Measurements from ENCODE around the gene RUNX1. TPM values are rescaled to one million over a fixed set of nuclear protein-coding genes. Genes with fewer than 3 reads are reported as not detected.

The RUNX1 gene
- total RNA-seq, 1 experiment from 2014 or later = 55.2 TPM

DNA sequence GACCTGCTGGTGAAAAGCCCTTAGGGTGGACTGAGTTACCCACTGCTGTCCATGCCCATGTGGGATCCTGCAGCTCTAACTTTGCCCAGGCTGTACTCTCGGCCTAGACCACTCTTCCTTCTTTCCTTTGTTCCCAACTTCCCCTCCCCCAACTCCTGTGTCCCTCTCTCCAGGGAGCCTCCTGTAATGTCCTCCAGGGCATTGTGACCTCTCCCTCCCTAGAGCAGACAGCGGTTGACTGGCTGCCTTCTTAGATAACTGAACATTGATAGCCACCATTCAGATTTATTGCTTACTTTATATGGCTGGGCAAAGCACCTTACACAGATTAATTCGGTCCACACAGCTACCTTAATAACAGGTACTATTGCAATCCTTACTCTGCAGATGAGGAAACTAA, 5.0 kb downstream of the RUNX1 start:
- H3K27ac ChIP-seq (ENCODE audit: low read length) = no peak overlapping the region
- no TSS peak for BruUV-seq (replicated peaks)
- TF ChIP-seq EZH2 (IDR thresholded peaks at IDR 0.05; ENCODE audit: low read length, unreplicated experiment) (no peak), EZH2phosphoT487 (IDR thresholded peaks at IDR 0.05; ENCODE audit: borderline replicate concordance, low read length) (no peak)
- TF ChIP-seq, protein P1, sequence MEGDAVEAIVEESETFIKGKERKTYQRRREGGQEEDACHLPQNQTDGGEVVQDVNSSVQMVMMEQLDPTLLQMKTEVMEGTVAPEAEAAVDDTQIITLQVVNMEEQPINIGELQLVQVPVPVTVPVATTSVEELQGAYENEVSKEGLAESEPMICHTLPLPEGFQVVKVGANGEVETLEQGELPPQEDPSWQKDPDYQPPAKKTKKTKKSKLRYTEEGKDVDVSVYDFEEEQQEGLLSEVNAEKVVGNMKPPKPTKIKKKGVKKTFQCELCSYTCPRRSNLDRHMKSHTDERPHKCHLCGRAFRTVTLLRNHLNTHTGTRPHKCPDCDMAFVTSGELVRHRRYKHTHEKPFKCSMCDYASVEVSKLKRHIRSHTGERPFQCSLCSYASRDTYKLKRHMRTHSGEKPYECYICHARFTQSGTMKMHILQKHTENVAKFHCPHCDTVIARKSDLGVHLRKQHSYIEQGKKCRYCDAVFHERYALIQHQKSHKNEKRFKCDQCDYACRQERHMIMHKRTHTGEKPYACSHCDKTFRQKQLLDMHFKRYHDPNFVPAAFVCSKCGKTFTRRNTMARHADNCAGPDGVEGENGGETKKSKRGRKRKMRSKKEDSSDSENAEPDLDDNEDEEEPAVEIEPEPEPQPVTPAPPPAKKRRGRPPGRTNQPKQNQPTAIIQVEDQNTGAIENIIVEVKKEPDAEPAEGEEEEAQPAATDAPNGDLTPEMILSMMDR (conservative IDR thresholded peaks at IDR 0.05; ENCODE audit: low read depth, low read length) = no peak
- peaks cover 94% of the 10 kb centered on the region for H3K79me2 ChIP-seq (ENCODE audit: low read length)
- DNase-seq (no peak), ATAC-seq (no peak)
- H3K9ac ChIP-seq (ENCODE audit: low read length) = no peak overlapping the region
- no peaks in the 10 kb centered on the region for H3K27me3 ChIP-seq (ENCODE audit: low read length)
- intact Hi-C loops (cut with micrococcal nuclease) = no loop called here
- H3K4me2 ChIP-seq (ENCODE audit: low read length) = no peak overlapping the region
- H3K4me3 ChIP-seq (ENCODE audit: low read length) = no peak overlapping the region
- POLR2A ChIA-PET (ENCODE audit: unreplicated experiment) = no interaction called here
- CTCF ChIA-PET = no interaction called here
- no peaks in the 10 kb centered on the region for H3K9me3 ChIP-seq (ENCODE audit: low read length)
- no peaks in the 10 kb centered on the region for H4K20me1 ChIP-seq (ENCODE audit: low read length)
- no peak overlapping the region for H2AFZ ChIP-seq (ENCODE audit: low read length)
- peaks cover 34% of the 10 kb centered on the region for H3K36me3 ChIP-seq (ENCODE audit: low read depth, low read length)
- peaks cover 34% of the 10 kb centered on the region for H3K4me1 ChIP-seq (ENCODE audit: insufficient read depth, low read length)
- no peaks in the 10 kb centered on the region for H3K9me2 ChIP-seq (replicated peaks; ENCODE audit: low read length)
- H3F3A ChIP-seq (ENCODE audit: low read length, unreplicated experiment) = peaks cover 12% of the 10 kb centered on the region

DNA sequence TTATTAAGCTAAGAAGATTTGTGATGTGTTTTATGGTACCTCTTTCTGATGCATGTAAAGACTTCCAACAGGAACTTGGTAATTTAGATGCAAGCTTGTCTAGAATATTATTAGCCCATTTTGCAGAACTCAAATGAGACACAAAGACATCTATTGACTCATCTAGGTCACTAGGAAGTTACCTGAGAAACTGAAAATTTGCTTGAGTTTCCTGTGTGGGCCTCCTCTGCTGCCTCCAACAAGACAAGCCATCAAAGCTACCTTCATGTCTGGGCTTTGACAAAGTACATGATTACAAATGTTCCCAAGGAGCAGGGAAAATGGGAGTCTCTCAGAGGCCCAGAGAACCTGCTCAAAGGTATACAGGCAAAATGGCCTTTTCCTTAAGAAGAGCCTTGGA, 5.6 kb downstream of the RUNX1 start:
- ATAC-seq (no peak), DNase-seq (no peak)
- POLR2A ChIA-PET (ENCODE audit: unreplicated experiment) = no interaction called here
- no peak for TF ChIP-seq EZH2 (IDR thresholded peaks at IDR 0.05; ENCODE audit: low read length, unreplicated experiment)
- no peak for TF ChIP-seq EZH2phosphoT487 (IDR thresholded peaks at IDR 0.05; ENCODE audit: borderline replicate concordance, low read length)
- TF ChIP-seq, protein P1 (conservative IDR thresholded peaks at IDR 0.05; ENCODE audit: low read depth, low read length) = no peak
- Histone ChIP-seq H3K36me3 (ENCODE audit: low read depth, low read length) (peaks cover 36% of the 10 kb centered on the region), H3F3A (ENCODE audit: low read length, unreplicated experiment) (peaks cover 11% of the 10 kb centered on the region), H3K27ac (ENCODE audit: low read length) (no peak overlapping the region), H3K9ac (ENCODE audit: low read length) (no peak overlapping the region), H3K4me2 (ENCODE audit: low read length) (no peak overlapping the region), H3K4me1 (ENCODE audit: insufficient read depth, low read length) (peaks cover 28% of the 10 kb centered on the region), H3K9me2 (replicated peaks; ENCODE audit: low read length) (no peaks in the 10 kb centered on the region), H3K79me2 (ENCODE audit: low read length) (peaks cover 95% of the 10 kb centered on the region), H3K27me3 (ENCODE audit: low read length) (no peaks in the 10 kb centered on the region), H3K9me3 (ENCODE audit: low read length) (no peaks in the 10 kb centered on the region), H3K4me3 (ENCODE audit: low read length) (no peak overlapping the region), H4K20me1 (ENCODE audit: low read length) (no peaks in the 10 kb centered on the region), H2AFZ (ENCODE audit: low read length) (no peak overlapping the region)
- intact Hi-C loops (cut with micrococcal nuclease) = no loop called here
- BruUV-seq (replicated peaks) = no TSS peak
- CTCF ChIA-PET = no interaction called here

DNA sequence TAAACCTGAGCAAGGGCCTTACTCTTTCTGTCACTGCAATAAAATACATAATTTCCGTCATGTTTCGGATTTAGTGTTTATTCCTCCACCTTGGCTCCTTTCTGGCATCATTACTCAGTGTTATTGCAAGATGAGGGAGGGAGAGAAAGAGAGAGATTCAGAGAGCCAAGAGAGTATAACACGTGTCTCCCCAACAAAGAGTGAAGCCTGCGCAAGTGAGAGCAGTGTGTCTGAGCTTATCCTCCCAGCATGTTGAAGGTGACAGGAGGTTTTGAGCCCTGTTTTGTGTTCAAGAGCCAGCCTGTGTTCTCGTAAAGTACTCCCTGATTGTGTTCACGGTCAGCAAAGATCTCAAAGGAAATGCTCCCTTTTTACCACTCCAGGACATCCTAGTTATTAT, 6.3 kb downstream of the RUNX1 start:
- H3K27me3 ChIP-seq (ENCODE audit: low read length) = no peaks in the 10 kb centered on the region
- POLR2A ChIA-PET (ENCODE audit: unreplicated experiment) = no interaction called here
- H3K36me3 ChIP-seq (ENCODE audit: low read depth, low read length) = peaks cover 38% of the 10 kb centered on the region
- H3K9me2 ChIP-seq (replicated peaks; ENCODE audit: low read length) = no peaks in the 10 kb centered on the region
- H3K9ac ChIP-seq (ENCODE audit: low read length) = no peak overlapping the region
- CTCF ChIA-PET = no interaction called here
- intact Hi-C loops (cut with micrococcal nuclease) = no loop called here
- H3K27ac ChIP-seq (ENCODE audit: low read length) = no peak overlapping the region
- H3F3A ChIP-seq (ENCODE audit: low read length, unreplicated experiment) = peaks cover 4% of the 10 kb centered on the region
- ATAC-seq (no peak), DNase-seq (no peak)
- H3K79me2 ChIP-seq (ENCODE audit: low read length) = peaks cover 95% of the 10 kb centered on the region
- TF ChIP-seq, protein P1 (conservative IDR thresholded peaks at IDR 0.05; ENCODE audit: low read depth, low read length) = no peak
- TF ChIP-seq EZH2 (IDR thresholded peaks at IDR 0.05; ENCODE audit: low read length, unreplicated experiment) (no peak), EZH2phosphoT487 (IDR thresholded peaks at IDR 0.05; ENCODE audit: borderline replicate concordance, low read length) (no peak)
- no peak overlapping the region for H2AFZ ChIP-seq (ENCODE audit: low read length)
- peaks cover 21% of the 10 kb centered on the region for H3K4me1 ChIP-seq (ENCODE audit: insufficient read depth, low read length)
- no peaks in the 10 kb centered on the region for H4K20me1 ChIP-seq (ENCODE audit: low read length)
- no peak overlapping the region for H3K4me2 ChIP-seq (ENCODE audit: low read length)
- BruUV-seq (replicated peaks) = no TSS peak
- H3K9me3 ChIP-seq (ENCODE audit: low read length) = no peaks in the 10 kb centered on the region
- H3K4me3 ChIP-seq (ENCODE audit: low read length) = no peak overlapping the region
